GM18517 (cell line): ENCODE measurements around the gene SCTR.
A peak's percentile ranks its signal among the peaks of the same experiment; 100 is the strongest.

ENCODE experiments used
- ATAC-seq: cut with Tn5 transposase; IDR thresholded peaks from one replicate; pipeline ENCODE4 v1.9.1; 2021; ENCODE audit warnings: mild to moderate bottlenecking, moderate library complexity; ENCODE audit not compliant: unreplicated experiment

Gene SCTR

GRCh38 chr2:119523383-119523951, 816 bp downstream of the SCTR start:
- no peak for ATAC-seq

GRCh38 chr2:119522671-119523070, 1.6 kb downstream of the SCTR start:
- ATAC-seq = no peak

- no peak for ATAC-seq
Observed at GRCh38 chr2:119521433-119522050, 2.7 kb downstream of the SCTR start.

GRCh38 chr2:119520696-119521432, 3.4 kb downstream of the SCTR start:
- ATAC-seq = no peak

GRCh38 chr2:119519057-119519408, 5.2 kb downstream of the SCTR start:
- no peak for ATAC-seq

GRCh38 chr2:119518401-119519056, 5.8 kb downstream of the SCTR start:
- no peak for ATAC-seq

GRCh38 chr2:119517433-119517832, 6.8 kb downstream of the SCTR start:
- ATAC-seq = peak; percentile 83

GRCh38 chr2:119516121-119516520, 8.2 kb downstream of the SCTR start:
- no peak for ATAC-seq

GRCh38 chr2:119513832-119514231, 10.5 kb downstream of the SCTR start:
- no peak for ATAC-seq

GRCh38 chr2:119512946-119513345, 11.3 kb downstream of the SCTR start:
- no peak for ATAC-seq

GRCh38 chr2:119511989-119512388, 12.3 kb downstream of the SCTR start:
- no peak for ATAC-seq

- no peak for ATAC-seq
Observed at GRCh38 chr2:119508756-119509155, 15.5 kb downstream of the SCTR start.

GRCh38 chr2:119496682-119497081, 27.6 kb downstream of the SCTR start:
- ATAC-seq = no peak

- ATAC-seq = no peak
Observed at GRCh38 chr2:119495948-119496347, 28.3 kb downstream of the SCTR start.

- no peak for ATAC-seq
Observed at GRCh38 chr2:119494163-119494790, 30.0 kb downstream of the SCTR start.

- ATAC-seq = no peak
Observed at GRCh38 chr2:119491776-119492525, 32.3 kb downstream of the SCTR start.

- no peak for ATAC-seq
Observed at GRCh38 chr2:119490653-119491195, 33.6 kb downstream of the SCTR start.

GRCh38 chr2:119490106-119490505, 34.2 kb downstream of the SCTR start:
- ATAC-seq = no peak

GRCh38 chr2:119489232-119489952, 34.9 kb downstream of the SCTR start:
- no peak for ATAC-seq
